Testis (tissue), 2 donors: Measurements from ENCODE around the gene P2RY8.
"Not testable (repeated sequence)": the region's sequence is repeated elsewhere in the genome, so short reads cannot be mapped to it uniquely, and the experiment has no call there.

Experiments used
- CTCF ChIP-seq, 3 experiments: fragments of 450-650 bp in 2 of 3; fragments of 200-600 bp in 1 of 3; sonication (generic) in 1 of 3; IDR thresholded peaks; one replicate each; pipeline ENCODE4 v1.5.1; 2016 to 2019; ENCODE audit warnings: antibody characterized with exemption in 3 of 3, mild to moderate bottlenecking in 2 of 3, moderate library complexity in 1 of 3
- POLR2A ChIP-seq: fragments of 450-650 bp; IDR thresholded peaks from one replicate; pipeline ENCODE4 v1.6.1; 2017; ENCODE audit warnings: antibody characterized with exemption, mild to moderate bottlenecking, moderate library complexity

- not testable (repeated sequence) for TF ChIP-seq CTCF (IDR thresholded peaks at IDR 0.05); POLR2A
Observed at GRCh38 chrX:1489354-1489753, 47.6 kb downstream of the P2RY8 start.
